Measurements from ENCODE around the gene CPAMD8.
A peak's percentile ranks its signal among the peaks of the same experiment; 100 is the strongest.

The CPAMD8 gene

GRCh38 chr19:16914421-16914820 is 112.2 kb downstream of the CPAMD8 start:
- DNase-seq: no peak

- no peak for DNase-seq
Measured at GRCh38 chr19:16912780-16913179, 113.8 kb downstream of the CPAMD8 start.

GRCh38 chr19:16911046-16911445 is 115.6 kb downstream of the CPAMD8 start:
- no peak for DNase-seq

GRCh38 chr19:16908759-16909158 is 117.9 kb downstream of the CPAMD8 start:
- no peak for DNase-seq

GRCh38 chr19:16904599-16904998 is 122.0 kb downstream of the CPAMD8 start:
- DNase-seq: no peak

- DNase-seq: no peak
Measured at GRCh38 chr19:16903347-16903746, 123.3 kb downstream of the CPAMD8 start.

- no peak for DNase-seq
Measured at GRCh38 chr19:16902545-16902944, 124.1 kb downstream of the CPAMD8 start.

GRCh38 chr19:16901491-16902175 is 125.0 kb downstream of the CPAMD8 start:
- no peak for DNase-seq

- DNase-seq: no peak
Measured at GRCh38 chr19:16899566-16900075, 127.0 kb downstream of the CPAMD8 start.

GRCh38 chr19:16898361-16899015 is 128.1 kb downstream of the CPAMD8 start:
- DNase-seq: no peak

GRCh38 chr19:16897856-16898161 is 128.8 kb downstream of the CPAMD8 start:
- DNase-seq: no peak

- peak; percentile 48 for DNase-seq
Measured at GRCh38 chr19:16897029-16897855, 129.4 kb downstream of the CPAMD8 start.

- no peak for DNase-seq
Measured at GRCh38 chr19:16896146-16897028, 130.2 kb downstream of the CPAMD8 start.

GRCh38 chr19:16895467-16896145 is 131.0 kb downstream of the CPAMD8 start:
- no peak for DNase-seq

GRCh38 chr19:16894080-16894479 is 132.5 kb downstream of the CPAMD8 start:
- DNase-seq: no peak

GRCh38 chr19:16893686-16893989 is 133.0 kb downstream of the CPAMD8 start:
- no peak for DNase-seq

GRCh38 chr19:16892868-16893685 is 133.5 kb downstream of the CPAMD8 start:
- DNase-seq: no peak

GRCh38 chr19:16892436-16892835 is 134.2 kb downstream of the CPAMD8 start:
- DNase-seq: no peak

GRCh38 chr19:16891696-16892382 is 134.8 kb downstream of the CPAMD8 start:
- no peak for DNase-seq

GRCh38 chr19:16890461-16891184 is 136.0 kb downstream of the CPAMD8 start:
- DNase-seq: no peak

Data from activated CD8-positive, alpha-beta memory T cell treated with anti-CD3 and anti-CD28 coated beads, Interleukin-2, amount 50 U/mL, for 4 hours (primary cell).